B cell (primary cell): ENCODE measurements around the gene RBM4B.

Experiments used
- CTCF ChIP-seq: fragments of 200-600 bp; IDR thresholded peaks from one replicate; pipeline ENCODE4 v1.8.0; 2022; ENCODE audit warnings: antibody characterized with exemption, mild to moderate bottlenecking
- EZH2 ChIP-seq: IDR thresholded peaks from 2 replicates; pipeline ENCODE4 v1.6.1; 2012; ENCODE audit warnings: borderline replicate concordance, low read depth, mild to moderate bottlenecking, moderate library complexity, low read length; ENCODE audit not compliant: insufficient read depth, poor library complexity, severe bottlenecking

GRCh38 chr11:66688561-66689534 is 11.2 kb upstream of the RBM4B start:
- no peak for TF ChIP-seq CTCF
- no peak for TF ChIP-seq EZH2
